Measurements from ENCODE around the gene ERBB2. TPM values are rescaled to one million over a fixed set of nuclear protein-coding genes. Genes with fewer than 3 reads are reported as not detected.

Gene ERBB2
- total and polyA plus RNA-seq, 2 of the 4 experiments (the other 2 are of a cell fraction), result 28.7 to 33.3 TPM

GRCh38 chr17:39722104-39722503, 22.2 kb downstream of the ERBB2 start:
- Histone ChIP-seq H4K20me1 (ENCODE audit: insufficient read depth, low read length) (no peaks in the 10 kb centered on the region), H3K9ac (ENCODE audit: low read depth, low read length) (no peak overlapping the region), H3K9me3 (ENCODE audit: control insufficient read depth, insufficient read depth, low read length) (no peaks in the 10 kb centered on the region), H2BK20ac (ENCODE audit: low read depth, low read length) (no peak overlapping the region), H3K27ac (ENCODE audit: insufficient read depth, low read length) (no peak overlapping the region), H3K4ac (ENCODE audit: low read depth, low read length) (no peak overlapping the region), H3K4me2 (ENCODE audit: low read depth, low read length) (no peak overlapping the region), H3K27me3 (ENCODE audit: control insufficient read depth, insufficient read depth, low read length) (no peaks in the 10 kb centered on the region), H4K91ac (ENCODE audit: insufficient read depth, low read depth, low read length) (no peak overlapping the region), H3K4me3 (ENCODE audit: insufficient read depth, low read depth, low read length) (no peak overlapping the region), H3K4me1 (ENCODE audit: control insufficient read depth, insufficient read depth, low read length) (no peaks in the 10 kb centered on the region), H2AFZ (replicated peaks; ENCODE audit: low read length, poor library complexity) (no peak overlapping the region), H3K36me3 (ENCODE audit: control insufficient read depth, insufficient read depth, low read length) (peaks cover 49% of the 10 kb centered on the region), H3K14ac (replicated peaks; ENCODE audit: low read depth, low read length) (no peak overlapping the region), H3K9me1 (ENCODE audit: insufficient read depth, low read length) (no peaks in the 10 kb centered on the region), H3K56ac (ENCODE audit: extremely low read depth, insufficient read depth, low read length) (no peak overlapping the region), H2BK120ac (ENCODE audit: low read depth, low read length) (no peak overlapping the region), H3K23ac (ENCODE audit: low read depth, low read length) (no peak overlapping the region), H2AK5ac (ENCODE audit: low read depth, low read length) (no peak overlapping the region), H2BK15ac (ENCODE audit: low read depth, low read length) (no peak overlapping the region), H2BK5ac (ENCODE audit: low read depth, low read length, poor library complexity, severe bottlenecking) (no peak overlapping the region), H4K8ac (ENCODE audit: low read depth in 2 of 2, low read length in 2 of 2) (no peak overlapping the region), H2AK9ac (replicated peaks; ENCODE audit: low read depth, low read length, poor library complexity) (no peak overlapping the region), H3K18ac (ENCODE audit: low read depth, low read length) (no peak overlapping the region), H4K5ac (ENCODE audit: low read depth, low read length) (no peak overlapping the region), H3K79me1 (ENCODE audit: low read depth in 1 of 2, low read length in 2 of 2) (no peaks in the 10 kb centered on the region)
- ChIA-PET CTCF (no interaction called here), POLR2A (ENCODE audit: unreplicated experiment) (no interaction called here)
- TF ChIP-seq SMC3 (IDR thresholded peaks at IDR 0.05; ENCODE audit: low read depth, low read length) (no peak), RCOR1 (IDR thresholded peaks at IDR 0.05; ENCODE audit: insufficient replicate concordance, low read length) (no peak), RFX5 (IDR thresholded peaks at IDR 0.05; ENCODE audit: low read depth, low read length) (no peak), USF2 (IDR thresholded peaks at IDR 0.05; ENCODE audit: low read depth, low read length) (no peak), ELK1 (IDR thresholded peaks at IDR 0.05; ENCODE audit: borderline replicate concordance, low read depth, low read length) (no peak), MXI1 (IDR thresholded peaks at IDR 0.05; ENCODE audit: borderline replicate concordance, low read depth, low read length) (no peak), NFE2L2 (IDR thresholded peaks at IDR 0.05; ENCODE audit: low read depth, low read length) (no peak), RAD21 (IDR thresholded peaks at IDR 0.05; ENCODE audit: low read length) (no peak), FOS (IDR thresholded peaks at IDR 0.05; ENCODE audit: low read depth, low read length) (no peak), CTCF (conservative IDR thresholded peaks at IDR 0.05; ENCODE audit: low read depth, low read length) (no peak), MAFK (IDR thresholded peaks at IDR 0.05; ENCODE audit: low read depth, low read length) (no peak), BHLHE40 (IDR thresholded peaks at IDR 0.05; ENCODE audit: low read depth, low read length) (no peak), CHD1 (IDR thresholded peaks at IDR 0.05; ENCODE audit: low read depth, low read length) (no peak), CEBPB (IDR thresholded peaks at IDR 0.05; ENCODE audit: low read depth, low read length) (no peak)
- dilution Hi-C loops (cut with HindIII; ENCODE audit: low sequenced_read_pairs, unreplicated experiment) (no loop called here), intact Hi-C loops (cut with micrococcal nuclease) (no loop called here), in situ Hi-C loops (cut with MboI; ENCODE audit: low sequenced_read_pairs) (no loop called here)
- BruUV-seq (replicated peaks), result no TSS peak
- DNase-seq (no peak), ATAC-seq (ENCODE audit: low read depth) (no peak)
- WGBS, 2 experiments (ENCODE audit: extremely low coverage in 2 of 2, insufficient read length in 1 of 2), result no CpG with 5 or more reads among the region's 6 CpGs

Measured in IMR-90 (cell line).